ENCODE data around the gene SMIM8.

The SMIM8 gene

DNA sequence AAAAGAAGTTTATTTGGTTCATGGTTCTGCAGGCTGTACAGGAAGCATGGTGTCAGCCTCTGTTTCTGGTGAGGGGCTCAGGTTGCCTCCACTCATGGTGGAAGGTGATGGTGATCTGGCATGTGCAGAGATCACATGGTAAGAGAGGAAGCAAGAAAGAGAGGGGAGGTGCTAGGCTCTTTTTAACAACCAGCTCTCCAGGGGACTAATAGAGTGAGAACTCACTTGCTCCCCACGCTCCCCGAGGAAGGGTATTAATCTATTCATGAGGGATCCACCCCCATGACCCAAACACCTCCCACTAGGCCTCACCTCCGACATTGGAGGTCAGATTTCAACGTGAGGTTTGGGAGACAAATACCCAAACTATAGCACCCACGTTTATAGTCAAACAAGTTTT, 10.6 kb downstream of the SMIM8 start:
- H3K36me3 ChIP-seq (ENCODE audit: control insufficient read depth in 5 of 5, insufficient read depth in 5 of 5, low read length in 5 of 5) = no peaks in the 10 kb centered on the region
- no peaks in the 10 kb centered on the region for H3K9me3 ChIP-seq (ENCODE audit: control insufficient read depth in 5 of 5, low read length in 5 of 5)
- no peaks in the 10 kb centered on the region for H3K27me3 ChIP-seq (ENCODE audit: control insufficient read depth in 5 of 5, insufficient read depth in 4 of 5, low read length in 5 of 5)
- no peak overlapping the region for H3K27ac ChIP-seq (ENCODE audit: low read depth, low read length)
- H3K9ac ChIP-seq (ENCODE audit: low read length in 5 of 5) = no peak overlapping the region
- H3K4me3 ChIP-seq (ENCODE audit: low read depth in 1 of 5, low read length in 5 of 5) = no peak overlapping the region
- H3K4me1 ChIP-seq (ENCODE audit: control insufficient read depth in 5 of 5, insufficient read depth in 5 of 5, low read length in 5 of 5) = peaks cover 0 to 15% (median 9%) of the 10 kb centered on the region in 5 donors

DNA sequence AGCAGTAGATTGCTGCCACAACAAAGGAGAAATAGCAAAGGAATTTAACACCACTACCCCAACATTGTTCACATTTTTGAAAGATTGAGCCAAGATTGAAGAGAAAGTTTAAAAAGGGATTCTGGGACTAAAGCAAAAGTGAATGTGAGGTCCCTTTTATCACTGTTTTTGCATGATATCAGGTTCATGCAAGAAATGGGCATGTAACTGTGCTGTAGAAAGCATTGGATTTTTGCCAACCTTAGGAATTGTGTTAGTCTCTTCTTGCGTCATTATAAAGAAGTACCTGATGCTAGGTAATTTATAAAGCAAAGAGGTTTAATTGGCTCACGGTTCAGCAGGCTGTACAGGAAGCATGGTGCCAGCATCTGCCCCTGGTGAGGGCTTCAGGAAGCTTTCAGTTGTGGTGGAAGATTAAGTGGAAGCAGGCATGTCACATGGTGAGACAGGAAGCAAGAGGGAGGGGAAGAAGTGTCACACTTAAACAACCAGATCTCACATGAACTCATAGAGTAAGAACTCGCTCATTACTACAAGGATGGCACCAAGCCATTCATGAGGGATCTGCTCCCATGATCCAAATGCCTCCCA, 11.3 kb downstream of the SMIM8 start:
- Histone ChIP-seq H3K27me3 (ENCODE audit: control insufficient read depth in 5 of 5, insufficient read depth in 4 of 5, low read length in 5 of 5) (no peaks in the 10 kb centered on the region), H3K27ac (ENCODE audit: low read depth, low read length) (no peak overlapping the region), H3K36me3 (ENCODE audit: control insufficient read depth in 5 of 5, insufficient read depth in 5 of 5, low read length in 5 of 5) (no peaks in the 10 kb centered on the region), H3K9me3 (ENCODE audit: control insufficient read depth in 5 of 5, low read length in 5 of 5) (no peaks in the 10 kb centered on the region), H3K4me1 (ENCODE audit: control insufficient read depth in 5 of 5, insufficient read depth in 5 of 5, low read length in 5 of 5) (peaks cover 0 to 15% (median 9%) of the 10 kb centered on the region in 5 donors), H3K9ac (ENCODE audit: low read length in 5 of 5) (no peak overlapping the region), H3K4me3 (ENCODE audit: low read depth in 1 of 5, low read length in 5 of 5) (peak overlapping the region in 1 of 5 donors; percentile 8)

DNA sequence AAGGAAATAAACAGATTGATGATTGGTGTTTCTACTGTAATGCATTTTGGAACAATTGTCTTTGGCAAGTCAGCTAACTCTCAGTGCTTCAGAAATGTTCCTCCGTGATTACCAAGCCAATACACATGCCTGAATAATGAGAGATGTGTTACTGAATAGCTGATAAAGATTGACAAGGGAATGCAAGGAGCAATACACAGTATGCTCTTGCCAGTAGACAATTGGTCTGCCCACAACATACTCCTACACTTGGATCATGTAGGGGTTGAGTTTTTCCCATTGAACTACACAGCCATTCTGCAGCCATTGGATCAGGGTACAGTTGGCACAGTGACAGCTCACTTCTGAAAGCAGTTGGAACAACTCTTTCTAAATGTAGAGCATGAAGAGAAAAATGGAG, 12.3 kb downstream of the SMIM8 start:
- Histone ChIP-seq H3K27me3 (ENCODE audit: control insufficient read depth in 5 of 5, insufficient read depth in 4 of 5, low read length in 5 of 5) (no peaks in the 10 kb centered on the region), H3K9ac (ENCODE audit: low read length in 5 of 5) (no peak overlapping the region), H3K36me3 (ENCODE audit: control insufficient read depth in 5 of 5, insufficient read depth in 5 of 5, low read length in 5 of 5) (no peaks in the 10 kb centered on the region), H3K27ac (ENCODE audit: low read depth, low read length) (no peak overlapping the region), H3K4me3 (ENCODE audit: low read depth in 1 of 5, low read length in 5 of 5) (no peak overlapping the region), H3K9me3 (ENCODE audit: control insufficient read depth in 5 of 5, low read length in 5 of 5) (no peaks in the 10 kb centered on the region), H3K4me1 (ENCODE audit: control insufficient read depth in 5 of 5, insufficient read depth in 5 of 5, low read length in 5 of 5) (peaks cover 0 to 15% (median 9%) of the 10 kb centered on the region in 5 donors)

DNA sequence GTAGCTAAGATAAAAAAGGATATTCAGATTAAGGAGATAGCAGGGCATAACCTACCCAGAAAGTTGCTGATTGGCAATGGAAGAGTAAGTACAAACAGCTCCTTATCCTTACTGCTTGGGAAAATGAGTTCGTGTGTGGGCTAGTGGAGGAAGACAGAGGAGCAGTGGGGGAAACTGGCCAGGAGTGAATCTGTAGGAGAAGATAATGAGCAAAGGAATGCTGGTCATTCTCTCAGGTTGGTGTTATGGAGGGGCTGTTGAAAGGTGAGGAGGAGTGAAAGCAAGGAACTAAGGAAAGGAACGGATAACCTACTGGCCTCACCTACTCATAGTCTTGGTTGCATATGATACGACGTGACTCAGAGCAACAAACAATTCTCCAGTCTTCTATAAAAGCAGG, 14.0 kb downstream of the SMIM8 start:
- no peaks in the 10 kb centered on the region for H3K9me3 ChIP-seq (ENCODE audit: control insufficient read depth in 5 of 5, low read length in 5 of 5)
- H3K36me3 ChIP-seq (ENCODE audit: control insufficient read depth in 5 of 5, insufficient read depth in 5 of 5, low read length in 5 of 5) = no peaks in the 10 kb centered on the region
- peaks cover 0 to 15% (median 9%) of the 10 kb centered on the region in 5 donors for H3K4me1 ChIP-seq (ENCODE audit: control insufficient read depth in 5 of 5, insufficient read depth in 5 of 5, low read length in 5 of 5)
- no peaks in the 10 kb centered on the region for H3K27me3 ChIP-seq (ENCODE audit: control insufficient read depth in 5 of 5, insufficient read depth in 4 of 5, low read length in 5 of 5)
- H3K9ac ChIP-seq (ENCODE audit: low read length in 5 of 5) = no peak overlapping the region
- H3K4me3 ChIP-seq (ENCODE audit: low read depth in 1 of 5, low read length in 5 of 5) = no peak overlapping the region
- H3K27ac ChIP-seq (ENCODE audit: low read depth, low read length) = no peak overlapping the region

DNA sequence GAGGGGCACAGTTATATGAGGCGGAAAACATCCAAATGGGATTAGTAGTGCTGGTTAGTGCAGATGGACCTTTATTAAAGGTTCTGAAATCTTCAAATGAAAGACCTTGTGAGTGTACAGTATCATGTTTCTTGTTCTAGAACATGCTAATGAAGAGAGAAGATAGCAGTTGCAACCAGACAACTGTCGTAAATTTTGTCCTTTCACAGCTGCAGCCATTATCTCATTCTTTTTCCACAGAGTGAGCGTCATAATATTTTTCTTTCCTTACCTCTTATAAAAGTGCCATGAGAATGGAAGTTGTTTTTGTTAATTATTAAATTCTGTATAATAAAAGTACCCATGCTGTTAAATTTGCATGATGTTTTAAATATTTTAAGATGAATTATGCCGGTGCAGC, 17.8 kb downstream of the SMIM8 start:
- H3K27ac ChIP-seq (ENCODE audit: low read depth, low read length) = no peak overlapping the region

DNA sequence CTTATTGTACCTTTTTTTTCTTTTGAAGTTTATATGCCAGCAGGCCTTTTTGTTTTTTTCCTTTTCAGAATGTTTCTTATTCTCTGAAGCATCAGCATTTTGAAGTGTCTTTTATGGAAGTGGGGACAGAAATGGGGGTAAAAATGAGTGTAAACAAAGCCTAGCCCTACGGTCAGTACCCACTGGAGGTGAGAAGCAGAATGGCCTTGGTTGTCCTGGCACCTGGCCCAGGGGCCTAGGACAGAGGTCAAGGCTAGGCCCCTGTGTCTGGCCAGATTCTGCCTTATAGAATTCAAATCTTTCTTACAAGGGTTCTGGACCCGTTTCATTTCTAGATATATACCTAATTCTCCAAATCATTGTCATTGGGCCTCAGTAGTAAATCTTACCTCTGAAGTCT, 18.8 kb downstream of the SMIM8 start:
- Histone ChIP-seq H3K4me3 (ENCODE audit: low read depth in 1 of 5, low read length in 5 of 5) (no peak overlapping the region), H3K36me3 (ENCODE audit: control insufficient read depth in 5 of 5, insufficient read depth in 5 of 5, low read length in 5 of 5) (peaks cover 0 to 3% (median 0%) of the 10 kb centered on the region in 5 donors), H3K9me3 (ENCODE audit: control insufficient read depth in 5 of 5, low read length in 5 of 5) (no peaks in the 10 kb centered on the region), H3K4me1 (ENCODE audit: control insufficient read depth in 5 of 5, insufficient read depth in 5 of 5, low read length in 5 of 5) (peaks cover 0 to 5% (median 0%) of the 10 kb centered on the region in 5 donors), H3K27ac (ENCODE audit: low read depth, low read length) (no peak overlapping the region), H3K27me3 (ENCODE audit: control insufficient read depth in 5 of 5, insufficient read depth in 4 of 5, low read length in 5 of 5) (no peaks in the 10 kb centered on the region), H3K9ac (ENCODE audit: low read length in 5 of 5) (no peak overlapping the region)

More for the DNA sequence above, 17.8 kb downstream of the SMIM8 start:
- Histone ChIP-seq H3K9ac (ENCODE audit: low read length in 5 of 5) (no peak overlapping the region), H3K9me3 (ENCODE audit: control insufficient read depth in 5 of 5, low read length in 5 of 5) (no peaks in the 10 kb centered on the region), H3K27me3 (ENCODE audit: control insufficient read depth in 5 of 5, insufficient read depth in 4 of 5, low read length in 5 of 5) (no peaks in the 10 kb centered on the region), H3K36me3 (ENCODE audit: control insufficient read depth in 5 of 5, insufficient read depth in 5 of 5, low read length in 5 of 5) (peaks cover 0 to 2% (median 0%) of the 10 kb centered on the region in 5 donors), H3K4me3 (ENCODE audit: low read depth in 1 of 5, low read length in 5 of 5) (no peak overlapping the region), H3K4me1 (ENCODE audit: control insufficient read depth in 5 of 5, insufficient read depth in 5 of 5, low read length in 5 of 5) (peaks cover 0 to 5% (median 0%) of the 10 kb centered on the region in 5 donors)

DNA sequence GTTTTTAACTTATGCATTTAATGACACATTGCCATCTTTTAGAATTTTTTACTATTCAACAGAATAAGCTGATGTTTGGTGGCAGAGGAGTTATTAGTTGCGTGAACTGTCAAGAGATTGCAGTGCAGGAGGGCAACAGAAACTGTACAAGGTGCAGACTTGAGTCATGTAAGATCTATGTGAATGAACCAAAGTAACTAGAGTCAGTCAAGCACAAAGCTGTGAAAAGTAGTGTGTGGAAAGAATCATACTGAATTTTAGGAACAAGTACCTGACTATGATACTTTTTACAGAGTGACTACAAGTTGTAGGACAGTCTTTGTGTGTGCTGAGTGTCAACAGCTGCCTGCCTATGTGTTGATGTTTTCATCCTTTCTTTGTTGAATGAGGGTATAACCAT, 19.5 kb downstream of the SMIM8 start:
- Histone ChIP-seq H3K9ac (ENCODE audit: low read length in 5 of 5) (no peak overlapping the region), H3K27ac (ENCODE audit: low read depth, low read length) (no peak overlapping the region)

DNA sequence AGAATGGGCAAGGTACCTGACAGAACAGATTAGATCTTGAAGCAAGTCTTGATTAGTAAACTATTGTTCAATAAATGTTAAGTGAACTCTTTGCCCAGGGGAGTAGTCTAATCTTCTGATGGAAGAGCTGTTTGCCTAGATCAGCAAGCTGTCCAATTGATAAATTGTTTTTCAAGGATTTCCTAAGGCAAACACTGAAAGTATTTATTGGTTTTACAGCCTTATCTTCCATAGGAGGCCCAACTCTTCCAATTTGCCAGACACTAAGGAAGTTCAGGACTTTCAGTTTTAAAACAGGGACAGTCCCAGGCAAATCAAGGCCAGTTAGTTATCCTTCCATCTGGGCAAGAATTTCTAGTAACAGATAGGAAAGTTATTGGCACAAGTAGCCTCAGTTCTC, 20.4 kb downstream of the SMIM8 start:
- Histone ChIP-seq H3K4me1 (ENCODE audit: control insufficient read depth in 5 of 5, insufficient read depth in 5 of 5, low read length in 5 of 5) (peaks cover 0 to 5% (median 0%) of the 10 kb centered on the region in 5 donors), H3K4me3 (ENCODE audit: low read depth in 1 of 5, low read length in 5 of 5) (no peak overlapping the region), H3K9me3 (ENCODE audit: control insufficient read depth in 5 of 5, low read length in 5 of 5) (no peaks in the 10 kb centered on the region), H3K27me3 (ENCODE audit: control insufficient read depth in 5 of 5, insufficient read depth in 4 of 5, low read length in 5 of 5) (no peaks in the 10 kb centered on the region), H3K36me3 (ENCODE audit: control insufficient read depth in 5 of 5, insufficient read depth in 5 of 5, low read length in 5 of 5) (peaks cover 0 to 3% (median 0%) of the 10 kb centered on the region in 5 donors), H3K9ac (ENCODE audit: low read length in 5 of 5) (no peak overlapping the region), H3K27ac (ENCODE audit: low read depth, low read length) (no peak overlapping the region)

More for the DNA sequence above, 19.5 kb downstream of the SMIM8 start:
- Histone ChIP-seq H3K36me3 (ENCODE audit: control insufficient read depth in 5 of 5, insufficient read depth in 5 of 5, low read length in 5 of 5) (peaks cover 0 to 3% (median 0%) of the 10 kb centered on the region in 5 donors), H3K27me3 (ENCODE audit: control insufficient read depth in 5 of 5, insufficient read depth in 4 of 5, low read length in 5 of 5) (no peaks in the 10 kb centered on the region), H3K4me1 (ENCODE audit: control insufficient read depth in 5 of 5, insufficient read depth in 5 of 5, low read length in 5 of 5) (peaks cover 0 to 5% (median 0%) of the 10 kb centered on the region in 5 donors), H3K9me3 (ENCODE audit: control insufficient read depth in 5 of 5, low read length in 5 of 5) (no peaks in the 10 kb centered on the region), H3K4me3 (ENCODE audit: low read depth in 1 of 5, low read length in 5 of 5) (no peak overlapping the region)

DNA sequence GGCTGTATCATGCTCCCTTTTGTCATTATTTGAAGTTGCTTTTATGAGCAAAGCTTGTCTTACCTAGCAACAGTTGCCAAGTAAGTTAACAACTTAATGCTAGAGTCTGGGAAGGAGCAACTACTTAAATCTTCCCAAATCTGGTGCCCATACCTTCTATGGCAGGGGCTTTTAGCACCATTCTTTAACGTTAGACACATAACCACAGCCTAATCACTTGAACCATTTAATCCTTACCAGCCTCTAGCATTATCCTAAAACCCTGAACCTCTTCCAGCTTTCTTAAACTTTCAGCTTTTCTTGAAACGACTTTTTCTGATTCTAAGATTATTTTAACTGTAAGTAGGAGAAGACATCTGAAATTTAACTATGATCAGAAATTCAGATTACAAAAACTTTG, 22.3 kb downstream of the SMIM8 start, which contains the start of gene C6orf163:
TSS of gene C6orf163 (plus strand) at position 83 of the 400 bp plus-strand sequence. CDS start at position 370, 287 bp downstream.
- Histone ChIP-seq H3K9me3 (ENCODE audit: control insufficient read depth in 5 of 5, low read length in 5 of 5) (no peaks in the 10 kb centered on the region), H3K4me1 (ENCODE audit: control insufficient read depth in 5 of 5, insufficient read depth in 5 of 5, low read length in 5 of 5) (peaks cover 0 to 5% (median 0%) of the 10 kb centered on the region in 5 donors), H3K36me3 (ENCODE audit: control insufficient read depth in 5 of 5, insufficient read depth in 5 of 5, low read length in 5 of 5) (peaks cover 0 to 3% (median 0%) of the 10 kb centered on the region in 5 donors), H3K4me3 (ENCODE audit: low read depth in 1 of 5, low read length in 5 of 5) (no peak within 1 kb of the TSS), H3K27ac (ENCODE audit: low read depth, low read length) (no peak within 1 kb of the TSS), H3K9ac (ENCODE audit: low read length in 5 of 5) (no peak within 1 kb of the TSS), H3K27me3 (ENCODE audit: control insufficient read depth in 5 of 5, insufficient read depth in 4 of 5, low read length in 5 of 5) (no peaks in the 10 kb centered on the region)

DNA sequence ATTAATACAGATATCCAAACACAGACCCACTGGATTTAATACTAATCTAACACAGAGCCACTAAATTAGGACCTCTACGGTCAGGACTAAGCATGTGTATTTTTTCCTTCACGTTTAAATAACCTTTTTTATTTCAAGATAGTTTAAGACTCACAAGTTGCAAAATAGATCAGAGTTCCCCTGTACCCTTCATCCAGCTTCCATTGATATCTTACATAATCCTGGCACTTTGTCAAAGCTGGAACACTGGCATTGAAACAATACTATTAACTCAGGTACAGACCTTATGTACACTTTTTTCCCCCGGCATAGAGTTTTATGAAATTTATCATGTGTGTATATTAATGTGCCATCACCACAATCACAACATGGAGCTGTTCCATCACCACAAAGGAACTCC, 24.3 kb downstream of the SMIM8 start:
- Histone ChIP-seq H3K27ac (ENCODE audit: low read depth, low read length) (no peak overlapping the region), H3K9me3 (ENCODE audit: control insufficient read depth in 5 of 5, low read length in 5 of 5) (no peaks in the 10 kb centered on the region), H3K4me1 (ENCODE audit: control insufficient read depth in 5 of 5, insufficient read depth in 5 of 5, low read length in 5 of 5) (peaks cover 0 to 5% (median 0%) of the 10 kb centered on the region in 5 donors), H3K9ac (ENCODE audit: low read length in 5 of 5) (no peak overlapping the region), H3K36me3 (ENCODE audit: control insufficient read depth in 5 of 5, insufficient read depth in 5 of 5, low read length in 5 of 5) (peaks cover 0 to 3% (median 0%) of the 10 kb centered on the region in 5 donors), H3K4me3 (ENCODE audit: low read depth in 1 of 5, low read length in 5 of 5) (no peak overlapping the region), H3K27me3 (ENCODE audit: control insufficient read depth in 5 of 5, insufficient read depth in 4 of 5, low read length in 5 of 5) (no peaks in the 10 kb centered on the region)
